NCI-H69 (cell line): Measurements from ENCODE around the gene UBXN7.
"Not testable (repeated sequence)": the region's sequence is repeated elsewhere in the genome, so short reads cannot be mapped to it uniquely, and the experiment has no call there.

Experiments used
- DNase-seq: peaks from one replicate; lab custom pipeline; 2025; lab: John Stamatoyannopoulos, UW

UBXN7 gene

DNA sequence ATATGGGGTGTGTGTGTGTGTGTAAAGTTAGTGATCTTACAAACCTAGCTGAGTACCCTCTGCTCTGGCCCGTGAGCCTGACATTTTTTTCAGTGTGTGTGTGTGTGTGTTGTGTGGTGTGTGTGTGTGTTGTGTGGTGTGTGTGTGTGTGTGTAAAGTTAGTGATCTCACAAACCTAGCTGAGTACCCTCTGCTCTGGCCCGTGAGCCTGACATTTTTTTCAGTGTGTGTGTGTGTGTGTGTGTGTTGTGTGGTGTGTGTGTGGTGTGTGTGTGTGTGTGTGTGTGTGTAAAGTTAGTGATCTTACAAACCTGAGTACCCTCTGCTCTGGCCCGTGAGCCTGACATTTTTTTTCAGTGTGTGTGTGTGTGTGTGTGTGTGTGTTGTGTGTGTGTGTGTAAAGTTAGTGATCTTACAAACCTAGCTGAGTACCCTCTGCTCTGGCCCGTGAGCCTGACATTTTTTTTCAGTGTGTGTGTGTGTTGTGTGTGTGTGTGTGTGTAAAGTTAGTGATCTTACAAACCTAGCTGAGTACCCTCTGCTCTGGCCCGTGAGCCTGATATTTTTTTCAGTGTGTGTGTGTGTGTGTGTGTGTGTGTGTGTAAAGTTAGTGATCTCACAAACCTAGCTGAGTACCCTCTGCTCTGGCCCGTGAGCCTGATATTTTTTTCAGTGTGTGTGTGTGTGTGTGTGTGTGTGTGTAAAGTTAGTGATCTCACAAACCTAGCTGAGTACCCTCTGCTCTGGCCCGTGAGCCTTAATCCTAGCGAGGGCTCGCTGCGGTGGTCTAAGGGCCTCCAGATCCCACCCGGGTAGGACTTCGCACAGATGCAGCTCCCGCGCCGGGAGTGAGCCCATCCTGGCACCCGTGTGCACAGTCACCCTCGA is 115.2 kb downstream of the UBXN7 start:
- DNase-seq, result not testable (repeated sequence)

DNA sequence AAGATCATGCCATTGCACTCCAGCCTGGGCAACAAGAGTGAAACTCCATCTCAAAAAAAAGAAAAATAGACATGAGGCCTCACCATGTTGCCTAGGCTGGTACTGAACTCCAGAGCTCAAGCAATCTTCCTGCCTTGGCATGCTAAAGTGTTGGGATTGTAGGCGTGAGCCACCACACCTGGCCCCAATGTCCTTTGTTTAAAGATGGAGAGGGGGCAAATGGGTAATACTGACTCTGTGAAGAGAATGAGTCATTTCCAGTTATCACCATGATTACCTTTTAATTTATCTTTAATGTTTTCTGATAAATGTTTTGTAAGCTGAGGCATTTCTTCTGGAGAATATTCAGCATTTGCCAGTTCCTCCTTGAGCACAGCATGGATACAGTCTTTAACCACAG is 116.4 kb downstream of the UBXN7 start:
- DNase-seq, result no peak

DNA sequence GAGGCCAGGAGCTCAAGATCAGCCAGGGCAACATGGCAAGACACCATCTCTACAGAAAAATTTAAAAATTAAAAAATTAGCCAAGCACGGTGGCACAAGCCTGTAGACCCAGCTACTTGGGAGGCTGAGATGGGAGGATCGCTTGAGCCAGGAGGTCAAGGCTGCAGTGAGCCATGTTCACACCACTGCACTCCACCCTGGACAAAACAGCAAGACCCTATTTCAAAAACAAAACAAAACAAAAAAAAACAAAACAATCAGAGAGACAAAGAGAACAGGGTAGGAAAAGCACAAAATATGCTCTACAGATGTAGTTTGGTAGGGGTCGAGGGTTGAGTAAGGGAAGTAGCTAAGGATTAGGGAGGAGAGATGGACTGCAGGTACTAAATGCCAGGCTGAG is 117.6 kb downstream of the UBXN7 start:
- no peak for DNase-seq

DNA sequence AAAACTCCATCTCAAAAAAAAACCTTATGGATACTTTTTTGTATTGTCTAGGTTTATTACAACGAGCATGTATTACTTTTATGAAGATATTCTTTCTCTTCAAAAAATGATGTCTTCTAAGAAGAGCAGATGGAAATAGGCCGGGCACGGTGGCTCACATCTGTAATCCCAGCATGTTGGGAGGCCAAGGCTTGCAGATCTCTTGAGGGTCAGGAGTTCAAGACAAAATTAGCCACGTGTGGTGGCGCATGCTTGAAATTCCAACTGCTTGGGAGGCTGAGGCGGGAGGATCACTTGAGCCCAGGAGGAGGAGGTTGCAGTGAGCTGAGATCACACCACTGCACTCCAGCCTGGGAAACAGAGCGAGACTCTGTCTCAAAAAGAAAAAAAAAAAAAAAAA is 118.1 kb downstream of the UBXN7 start:
- not testable (repeated sequence) for DNase-seq

DNA sequence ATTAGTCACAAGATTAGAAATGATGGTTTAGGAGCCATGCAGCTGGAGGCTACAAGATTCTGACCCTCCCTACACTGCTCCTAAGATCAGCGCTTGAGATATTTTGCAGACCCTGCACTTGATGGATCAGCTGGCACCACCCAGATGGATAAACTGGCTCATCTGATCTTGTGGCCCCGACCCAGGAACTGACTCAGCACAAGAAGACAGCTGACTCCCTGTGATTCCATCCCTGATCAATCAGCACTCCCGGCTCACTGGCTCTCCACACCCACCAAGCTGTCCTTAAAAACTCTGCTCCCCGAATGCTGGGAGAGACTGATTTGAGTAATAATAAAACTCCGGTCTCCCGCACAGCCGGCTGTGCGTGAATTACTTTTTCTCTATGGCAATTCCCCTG is 129.3 kb downstream of the UBXN7 start:
- DNase-seq, result not testable (repeated sequence)

DNA sequence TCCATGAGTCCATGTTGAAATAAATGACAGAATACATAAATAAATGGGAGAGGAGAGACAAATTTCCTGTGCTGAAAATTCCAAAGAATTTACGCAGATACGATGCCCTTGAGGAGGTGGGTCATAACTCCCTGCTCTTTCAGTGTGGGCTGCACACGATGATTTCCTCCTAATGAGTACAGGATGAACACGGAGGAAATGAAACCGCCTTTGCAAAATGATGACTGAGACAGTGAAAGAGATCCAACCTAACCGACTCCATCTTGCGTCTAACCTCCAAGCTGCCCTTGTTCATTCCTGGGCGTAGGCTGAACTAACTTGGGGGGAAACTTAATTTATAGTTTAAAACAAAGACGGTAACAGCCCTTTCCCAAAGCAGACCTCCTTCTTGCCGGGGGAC is 129.7 kb downstream of the UBXN7 start:
- not testable (repeated sequence) for DNase-seq

DNA sequence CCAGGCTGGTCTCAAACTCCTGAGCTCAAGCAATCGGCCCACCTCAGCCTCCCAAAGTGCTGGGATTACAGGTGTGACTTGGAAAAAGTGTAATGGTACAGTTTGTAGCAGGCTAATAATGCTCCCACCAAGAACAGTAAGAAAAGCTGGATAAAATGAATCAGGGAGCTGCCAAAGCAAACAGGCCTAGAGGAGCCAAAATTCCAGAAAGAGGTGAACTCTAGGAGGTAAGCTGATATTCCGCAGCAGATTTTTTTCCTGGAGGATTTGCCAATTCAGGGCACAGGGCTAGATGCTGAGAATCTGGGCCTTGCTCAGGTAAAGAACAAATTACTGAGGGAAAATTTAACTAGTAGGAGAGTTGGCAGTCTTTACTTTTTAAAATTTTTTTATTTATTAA is 133.7 kb downstream of the UBXN7 start:
- no peak for DNase-seq
